Activated naive CD8-positive, alpha-beta T cell (primary cell): ENCODE results near the gene PRLH.

Source experiments
- H3K27ac Mint-ChIP-seq: one replicate; pipeline ENCODE4 v1.8.0; 2021; ENCODE audit warnings: mixed read lengths
- H3K27me3 Mint-ChIP-seq: one replicate; pipeline ENCODE4 v1.8.0; 2021; ENCODE audit warnings: mixed read lengths
- H3K36me3 Mint-ChIP-seq: one replicate; pipeline ENCODE4 v1.8.0; 2021; ENCODE audit warnings: mixed read lengths
- H3K4me1 Mint-ChIP-seq: one replicate; pipeline ENCODE4 v1.8.0; 2021; ENCODE audit warnings: low read depth, mixed read lengths
- H3K4me3 Mint-ChIP-seq: one replicate; pipeline ENCODE4 v1.8.0; 2021; ENCODE audit warnings: mild to moderate bottlenecking, mixed read lengths
- H3K9me3 Mint-ChIP-seq: one replicate; pipeline ENCODE4 v1.8.0; 2021; ENCODE audit warnings: low read depth, mixed read lengths

The PRLH gene

DNA sequence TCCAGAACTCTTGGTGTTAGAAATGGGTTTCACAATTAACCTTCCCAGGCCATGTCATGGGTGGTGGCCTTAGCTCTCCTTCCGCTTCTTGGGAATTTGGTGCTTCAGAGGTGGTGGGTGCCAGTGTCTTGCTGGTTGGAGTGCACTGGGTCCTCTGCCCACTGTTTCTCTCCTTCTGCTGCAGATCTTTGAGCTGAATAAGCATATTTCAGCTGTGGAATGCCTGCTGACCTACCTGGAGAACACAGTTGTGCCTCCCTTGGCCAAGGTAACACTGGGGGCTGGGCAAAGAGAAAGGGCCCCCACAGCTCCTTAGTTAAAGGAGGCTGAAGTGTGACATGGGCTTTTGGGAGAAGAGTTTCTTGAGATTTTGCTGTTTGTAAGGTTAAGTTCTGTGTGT is 32.0 kb upstream of the PRLH start:
- H3K9me3 Mint-ChIP-seq: no peaks in the 10 kb centered on the region
- H3K27ac Mint-ChIP-seq: no peak overlapping the region
- no peak overlapping the region for H3K4me3 Mint-ChIP-seq
- H3K4me1 Mint-ChIP-seq: no peaks in the 10 kb centered on the region
- H3K27me3 Mint-ChIP-seq: no peaks in the 10 kb centered on the region
- no peaks in the 10 kb centered on the region for H3K36me3 Mint-ChIP-seq

DNA sequence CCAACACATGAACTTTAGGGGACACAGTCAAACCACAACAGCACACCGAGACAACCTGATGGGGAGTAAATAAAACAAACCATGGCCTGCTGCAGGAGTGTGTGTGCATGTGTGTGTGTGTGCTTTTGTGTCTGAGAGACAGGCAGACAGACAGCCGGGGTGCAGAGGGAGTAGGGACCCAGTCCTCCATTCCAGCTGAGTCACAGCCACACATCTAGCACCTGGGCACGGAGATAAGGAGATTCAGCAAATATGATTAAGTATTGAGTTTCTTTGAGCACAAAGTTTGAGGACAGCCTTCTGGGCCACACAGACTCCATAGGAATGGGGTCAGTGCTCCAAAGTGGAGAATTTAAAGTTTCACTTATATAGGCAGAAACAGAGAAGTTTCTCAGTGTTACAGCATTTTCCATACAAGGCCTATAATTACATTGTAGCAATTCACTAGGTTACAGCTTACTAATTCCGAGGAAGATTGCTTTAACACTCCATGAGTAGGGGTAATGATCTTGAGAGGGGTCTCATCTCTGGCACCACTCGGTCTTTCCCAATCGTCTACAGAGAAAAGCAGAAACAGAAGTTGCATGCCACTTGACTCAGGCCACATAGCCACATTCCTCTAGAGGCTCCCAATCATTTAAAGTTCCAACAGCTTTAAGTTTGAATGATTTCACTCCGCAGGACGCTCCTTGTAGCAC is 30.8 kb upstream of the PRLH start:
- Mint-ChIP-seq H3K27ac (no peak overlapping the region), H3K36me3 (no peaks in the 10 kb centered on the region), H3K9me3 (no peaks in the 10 kb centered on the region), H3K27me3 (no peaks in the 10 kb centered on the region), H3K4me3 (no peak overlapping the region), H3K4me1 (no peaks in the 10 kb centered on the region)

DNA sequence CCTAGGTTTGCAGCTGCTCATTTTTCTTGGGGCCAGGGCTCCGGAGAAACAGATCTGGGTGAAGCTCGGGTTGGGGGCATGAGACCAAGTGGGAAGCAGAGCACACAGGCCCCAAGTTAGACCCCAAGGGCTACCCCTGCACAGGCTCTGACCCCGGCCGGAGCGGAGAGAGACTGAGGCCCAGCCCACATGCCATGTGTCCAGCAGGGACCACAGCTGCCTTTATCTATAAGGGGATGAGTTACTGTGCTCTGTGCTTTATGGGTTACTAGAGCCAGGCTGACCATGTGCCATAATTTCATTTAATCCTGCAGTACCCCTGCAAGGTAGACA is 30.3 kb upstream of the PRLH start:
- Mint-ChIP-seq H3K4me3 (no peak overlapping the region), H3K9me3 (no peaks in the 10 kb centered on the region), H3K4me1 (no peaks in the 10 kb centered on the region), H3K36me3 (no peaks in the 10 kb centered on the region), H3K27me3 (no peaks in the 10 kb centered on the region), H3K27ac (no peak overlapping the region)

DNA sequence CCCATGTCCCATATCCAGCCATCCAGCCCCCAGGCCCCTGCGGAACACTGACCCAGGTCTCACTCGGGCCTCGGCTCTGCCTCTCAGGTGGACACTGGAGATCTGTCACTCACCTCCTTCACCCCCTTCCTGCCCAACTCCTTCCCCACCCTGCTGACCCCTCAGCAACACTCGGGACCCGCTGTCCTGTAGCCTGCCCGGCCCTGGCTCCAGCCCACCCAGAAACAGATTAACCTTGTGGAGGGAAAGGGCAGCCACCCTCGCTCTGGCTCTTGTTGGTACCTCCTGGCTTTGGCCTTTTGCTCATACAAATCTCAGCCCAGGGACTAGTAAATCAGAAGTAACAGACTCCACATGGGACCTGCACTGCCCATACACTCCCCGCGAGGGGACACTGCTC is 29.8 kb upstream of the PRLH start:
- Mint-ChIP-seq H3K27ac (no peak overlapping the region), H3K4me3 (no peak overlapping the region), H3K27me3 (no peaks in the 10 kb centered on the region), H3K36me3 (no peaks in the 10 kb centered on the region), H3K9me3 (no peaks in the 10 kb centered on the region), H3K4me1 (no peaks in the 10 kb centered on the region)

DNA sequence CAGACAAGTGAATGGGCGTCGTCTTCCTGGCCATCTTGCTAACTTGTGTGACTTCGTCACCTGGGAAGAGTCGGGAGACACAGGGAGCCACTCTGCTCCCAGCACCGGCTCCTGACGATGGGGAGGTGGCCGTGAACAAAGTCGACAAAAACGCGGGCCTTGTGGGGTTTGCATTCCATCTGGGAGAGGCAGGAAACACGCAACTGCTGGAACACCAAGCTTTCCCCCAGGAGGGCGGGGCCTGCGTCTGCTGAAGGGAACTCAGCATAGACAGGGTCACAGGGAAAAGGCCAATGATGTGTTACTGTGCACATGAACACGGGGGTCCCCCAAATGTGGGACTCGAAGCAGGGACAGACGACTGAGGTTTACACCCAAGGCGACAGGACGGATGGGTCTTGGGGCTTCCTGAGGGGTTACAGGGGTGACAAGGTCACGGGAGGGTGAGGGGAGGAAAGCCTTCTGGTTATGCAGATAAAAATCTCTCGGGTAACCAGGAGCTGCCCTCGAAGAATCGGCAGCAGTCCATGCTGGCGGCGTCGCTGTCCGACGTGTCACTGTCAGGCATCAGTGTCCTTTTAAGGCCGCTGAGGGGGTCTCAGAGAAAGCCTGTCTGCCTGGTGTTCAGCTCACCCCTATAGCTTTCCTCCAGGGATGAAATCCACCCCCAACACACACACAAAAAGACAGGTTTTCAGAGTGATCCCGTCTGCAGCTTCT is 28.2 kb upstream of the PRLH start:
- Mint-ChIP-seq H3K4me1 (no peaks in the 10 kb centered on the region), H3K9me3 (no peaks in the 10 kb centered on the region), H3K27me3 (no peaks in the 10 kb centered on the region), H3K27ac (no peak overlapping the region), H3K36me3 (no peaks in the 10 kb centered on the region), H3K4me3 (no peak overlapping the region)

DNA sequence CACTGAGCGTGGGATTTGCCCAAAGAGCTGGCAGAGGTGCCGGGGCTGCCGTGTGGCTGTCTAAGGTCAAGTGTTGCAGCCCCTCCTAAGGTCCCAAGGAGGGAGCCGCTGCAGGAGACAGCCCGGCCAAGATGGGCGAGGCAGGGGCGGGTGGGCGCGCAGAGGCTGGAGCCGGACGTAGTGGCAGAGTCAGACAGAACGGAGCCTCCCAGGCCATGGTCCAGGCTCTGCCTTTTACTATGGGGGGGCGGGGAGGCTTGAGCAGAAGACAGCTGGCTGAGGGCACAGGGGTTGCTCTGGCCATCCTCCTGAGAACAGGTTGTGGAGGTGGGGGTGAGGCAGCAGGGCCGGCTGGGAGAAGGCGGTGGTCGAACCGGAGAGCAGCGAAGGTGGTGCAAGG is 27.5 kb upstream of the PRLH start:
- no peaks in the 10 kb centered on the region for H3K4me1 Mint-ChIP-seq
- no peaks in the 10 kb centered on the region for H3K36me3 Mint-ChIP-seq
- H3K27ac Mint-ChIP-seq: no peak overlapping the region

DNA sequence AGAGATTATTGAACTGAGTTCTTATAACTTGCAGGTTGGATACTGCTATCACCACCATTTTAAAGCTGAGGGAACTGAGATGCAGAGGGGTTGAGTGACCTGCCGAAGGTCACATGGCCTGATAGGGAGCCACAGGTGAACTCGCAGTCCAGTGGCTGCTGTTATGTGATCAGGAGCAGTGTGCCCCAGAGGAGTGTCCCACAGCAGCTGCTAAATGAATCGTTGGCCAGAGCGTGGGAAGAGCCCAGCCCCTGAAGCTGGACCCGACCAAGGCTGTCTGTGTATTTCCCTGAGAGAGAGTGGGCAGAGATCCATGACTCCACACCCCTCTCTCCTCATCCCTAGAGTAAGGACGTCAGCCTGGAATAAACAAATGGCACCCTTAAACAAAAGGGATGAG is 26.7 kb upstream of the PRLH start:
- Mint-ChIP-seq H3K9me3 (no peaks in the 10 kb centered on the region), H3K4me3 (no peak overlapping the region), H3K27me3 (no peaks in the 10 kb centered on the region), H3K27ac (no peak overlapping the region), H3K4me1 (no peaks in the 10 kb centered on the region), H3K36me3 (no peaks in the 10 kb centered on the region)

More for the DNA sequence above, 27.5 kb upstream of the PRLH start:
- H3K4me3 Mint-ChIP-seq: no peak overlapping the region
- H3K9me3 Mint-ChIP-seq: no peaks in the 10 kb centered on the region
- no peaks in the 10 kb centered on the region for H3K27me3 Mint-ChIP-seq

DNA sequence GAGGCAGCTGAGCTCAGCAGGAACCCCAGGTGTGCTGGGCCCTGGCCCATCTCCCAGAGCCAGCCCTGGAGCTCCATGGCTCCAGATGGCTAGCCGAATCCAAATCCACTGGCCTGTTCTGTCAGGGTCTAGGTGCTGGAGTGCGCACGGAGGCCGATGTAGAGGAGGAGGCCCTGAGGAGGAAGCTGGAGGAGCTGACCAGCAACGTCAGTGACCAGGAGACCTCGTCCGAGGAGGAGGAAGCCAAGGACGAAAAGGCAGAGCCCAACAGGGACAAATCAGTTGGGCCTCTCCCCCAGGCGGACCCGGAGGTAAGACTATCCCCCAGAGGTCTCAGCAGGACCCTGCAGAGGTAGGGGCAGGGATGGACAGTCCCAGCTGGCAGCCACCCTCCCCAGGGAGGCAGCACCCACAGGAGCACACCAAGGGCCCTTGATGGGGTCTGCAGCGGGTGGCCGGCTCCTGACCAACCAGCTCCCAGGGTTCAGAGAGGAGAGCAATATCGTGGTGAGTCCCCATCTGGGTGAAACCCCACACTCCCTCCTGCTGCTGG is 26.1 kb upstream of the PRLH start:
- H3K36me3 Mint-ChIP-seq: no peaks in the 10 kb centered on the region
- no peaks in the 10 kb centered on the region for H3K4me1 Mint-ChIP-seq
- no peak overlapping the region for H3K27ac Mint-ChIP-seq
- H3K4me3 Mint-ChIP-seq: no peak overlapping the region
- no peaks in the 10 kb centered on the region for H3K27me3 Mint-ChIP-seq
- H3K9me3 Mint-ChIP-seq: no peaks in the 10 kb centered on the region

DNA sequence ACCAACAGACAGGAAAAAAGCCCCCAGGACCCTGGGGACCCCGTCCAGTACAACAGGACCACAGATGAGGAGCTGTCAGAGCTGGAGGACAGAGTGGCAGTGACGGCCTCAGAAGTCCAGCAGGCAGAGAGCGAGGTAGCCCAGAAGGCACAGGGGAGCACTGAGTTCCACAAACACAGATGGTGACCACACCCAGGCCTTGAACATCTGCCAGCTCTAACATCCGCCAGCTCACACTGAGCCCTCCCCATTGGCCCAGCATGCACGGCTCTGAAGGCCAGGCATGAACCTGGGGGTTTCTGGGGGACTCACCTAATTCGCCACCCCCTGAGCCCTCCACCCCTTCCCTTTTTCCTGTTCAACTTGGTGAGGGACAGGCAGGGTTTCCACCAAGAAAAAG is 25.6 kb upstream of the PRLH start:
- no peak overlapping the region for H3K27ac Mint-ChIP-seq
- no peaks in the 10 kb centered on the region for H3K27me3 Mint-ChIP-seq
- H3K4me1 Mint-ChIP-seq: no peaks in the 10 kb centered on the region
- H3K9me3 Mint-ChIP-seq: no peaks in the 10 kb centered on the region
- no peaks in the 10 kb centered on the region for H3K36me3 Mint-ChIP-seq
- H3K4me3 Mint-ChIP-seq: no peak overlapping the region

DNA sequence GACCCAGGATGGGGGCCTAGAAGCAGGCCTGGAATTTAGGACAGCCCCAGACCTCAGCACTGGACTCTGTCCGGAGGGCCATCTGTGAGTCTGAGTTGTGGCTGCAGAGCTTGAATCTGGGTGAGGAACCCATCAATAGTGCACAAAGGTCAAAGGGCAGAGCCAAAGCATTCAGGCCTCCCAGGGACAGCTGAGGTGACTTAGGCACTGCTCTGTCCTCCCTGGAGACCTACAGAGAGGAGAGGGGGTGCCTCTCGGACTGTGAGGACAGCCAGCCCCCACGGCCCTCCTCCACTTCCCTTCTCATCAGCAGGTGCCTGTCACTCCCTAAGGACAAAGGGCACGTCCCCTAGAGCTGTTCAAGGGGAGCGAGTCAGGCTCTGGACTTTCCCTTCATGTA is 25.1 kb upstream of the PRLH start:
- Mint-ChIP-seq H3K9me3 (no peaks in the 10 kb centered on the region), H3K36me3 (no peaks in the 10 kb centered on the region), H3K4me1 (no peaks in the 10 kb centered on the region), H3K27ac (no peak overlapping the region), H3K4me3 (no peak overlapping the region), H3K27me3 (no peaks in the 10 kb centered on the region)

DNA sequence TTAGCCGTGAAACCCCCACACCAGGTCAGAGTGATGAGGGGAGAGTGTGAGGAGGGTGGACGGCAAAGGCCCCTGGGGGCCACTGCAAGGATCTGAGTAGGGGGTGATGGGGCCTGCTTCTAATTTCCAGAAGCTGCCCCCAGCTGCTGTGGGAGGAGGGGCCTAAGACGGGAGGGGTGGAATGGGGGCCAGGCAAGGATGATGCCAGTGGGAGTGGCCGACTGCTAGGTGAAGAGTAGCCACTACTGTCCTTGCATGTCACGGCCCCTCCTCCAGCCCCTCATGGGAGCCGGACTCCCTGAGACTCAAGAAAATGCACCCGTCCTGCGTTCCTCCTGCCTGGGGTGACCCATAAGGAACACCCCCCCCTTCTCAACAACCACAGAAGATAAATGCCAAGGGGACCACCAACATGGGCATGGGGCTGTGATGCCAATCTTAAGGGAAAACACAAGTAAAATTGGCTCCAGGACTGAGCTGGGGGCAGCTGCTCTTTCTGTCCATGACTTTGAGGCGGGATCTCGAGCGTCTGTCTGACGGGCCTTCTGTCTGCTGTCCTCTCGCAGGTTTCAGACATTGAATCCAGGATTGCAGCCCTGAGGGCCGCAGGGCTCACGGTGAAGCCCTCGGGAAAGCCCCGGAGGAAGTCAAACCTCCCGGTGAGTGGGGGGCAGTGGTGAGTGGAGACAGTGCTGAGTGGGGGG is 24.2 kb upstream of the PRLH start:
- Mint-ChIP-seq H3K4me1 (no peaks in the 10 kb centered on the region), H3K36me3 (no peaks in the 10 kb centered on the region), H3K9me3 (no peaks in the 10 kb centered on the region), H3K27ac (no peak overlapping the region), H3K27me3 (no peaks in the 10 kb centered on the region), H3K4me3 (no peak overlapping the region)

DNA sequence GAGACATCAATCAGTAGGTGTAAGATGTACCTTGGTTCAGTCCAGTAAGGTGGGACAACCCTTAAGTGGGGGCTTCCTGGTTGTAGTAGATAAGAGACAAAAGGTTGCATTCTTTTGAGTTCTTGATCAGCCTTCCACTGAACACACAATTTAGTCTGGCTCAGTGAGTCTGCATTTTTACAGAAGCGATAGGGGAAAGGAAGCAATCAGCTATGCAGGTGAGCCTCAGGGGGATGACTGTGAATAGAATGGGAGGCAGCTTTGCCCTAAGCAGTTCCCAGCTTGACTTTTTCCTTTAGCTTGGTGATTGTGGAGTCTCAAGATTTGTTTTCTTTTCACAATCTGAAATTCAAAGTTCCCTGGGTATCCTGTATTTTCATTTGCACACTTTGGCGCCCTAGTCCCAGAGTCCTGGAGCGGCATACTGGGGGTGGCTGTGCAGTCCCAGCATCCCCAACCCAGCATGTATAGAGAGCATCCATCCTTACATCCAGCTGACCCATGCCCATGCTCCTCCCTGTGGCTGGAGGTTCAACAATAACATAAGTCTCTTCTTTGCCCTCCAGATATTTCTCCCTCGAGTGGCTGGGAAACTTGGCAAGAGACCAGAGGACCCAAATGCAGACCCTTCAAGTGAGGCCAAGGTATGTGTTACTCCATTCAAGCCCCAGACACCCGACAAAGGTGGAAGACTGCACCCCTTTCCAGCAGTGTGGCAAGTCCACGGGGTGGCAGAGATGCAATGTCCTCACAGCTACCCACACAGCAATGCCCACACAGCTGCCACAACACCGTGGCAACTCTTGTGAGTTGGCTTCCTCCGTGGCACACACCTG is 20.1 kb upstream of the PRLH start:
- no peak overlapping the region for H3K27ac Mint-ChIP-seq
- H3K9me3 Mint-ChIP-seq: no peaks in the 10 kb centered on the region
- H3K27me3 Mint-ChIP-seq: no peaks in the 10 kb centered on the region
- H3K36me3 Mint-ChIP-seq: no peaks in the 10 kb centered on the region
- no peak overlapping the region for H3K4me3 Mint-ChIP-seq
- H3K4me1 Mint-ChIP-seq: no peaks in the 10 kb centered on the region

DNA sequence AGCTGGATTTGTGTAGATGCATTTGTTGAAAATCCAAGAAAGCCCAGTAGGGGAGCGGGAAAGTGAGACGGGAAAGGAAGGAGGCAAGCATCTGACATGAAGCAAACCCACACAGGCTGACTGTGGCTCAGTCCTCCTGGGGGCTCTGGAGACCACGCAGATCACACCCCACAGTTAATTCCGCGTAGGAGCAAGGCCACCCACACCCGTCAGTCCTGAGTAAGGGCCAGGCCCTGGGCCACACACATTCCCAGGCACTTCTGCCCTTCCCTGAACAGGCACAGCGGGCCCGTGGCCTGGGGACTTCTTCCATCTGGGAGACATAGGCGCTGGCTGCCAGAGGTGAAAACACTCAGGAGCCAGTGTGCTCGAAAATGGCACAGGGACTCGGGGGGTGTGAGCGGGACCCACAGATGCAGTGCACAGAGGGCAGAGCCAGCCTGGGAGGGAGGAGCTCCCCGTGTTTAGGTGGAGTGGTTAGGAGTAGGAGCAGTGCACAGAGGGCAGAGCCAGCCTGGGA is 19.4 kb upstream of the PRLH start:
- H3K27ac Mint-ChIP-seq: no peak overlapping the region
- H3K4me3 Mint-ChIP-seq: no peak overlapping the region
- no peaks in the 10 kb centered on the region for H3K4me1 Mint-ChIP-seq
- no peaks in the 10 kb centered on the region for H3K36me3 Mint-ChIP-seq
- no peaks in the 10 kb centered on the region for H3K9me3 Mint-ChIP-seq
- no peaks in the 10 kb centered on the region for H3K27me3 Mint-ChIP-seq

DNA sequence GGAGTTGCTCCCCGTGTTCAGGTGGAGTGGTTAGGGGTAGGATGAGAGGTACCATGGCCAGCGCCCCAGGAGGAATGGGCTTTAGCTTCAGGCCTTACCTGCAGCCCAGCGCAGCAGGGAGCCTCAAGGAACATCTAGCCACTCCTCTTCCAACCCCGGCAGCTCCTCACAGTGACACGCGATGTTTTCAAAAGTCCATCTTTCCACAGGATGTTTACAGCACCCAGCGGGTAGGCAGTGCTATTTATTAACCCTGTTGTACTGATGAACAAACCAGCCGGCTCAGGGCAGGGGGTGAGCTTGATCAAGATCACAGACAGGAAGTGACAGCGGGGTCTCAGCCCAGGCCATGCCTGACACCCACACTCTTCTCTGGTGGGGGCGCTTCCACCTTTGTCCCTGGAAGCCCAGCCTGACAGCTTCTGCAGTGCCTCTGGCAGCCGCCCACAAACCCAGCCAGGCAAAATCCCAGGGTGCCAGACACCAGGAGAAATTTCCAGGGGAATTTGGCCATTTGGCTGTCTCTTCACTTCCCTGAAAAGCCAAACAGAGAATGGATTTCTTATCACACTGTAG is 18.4 kb upstream of the PRLH start:
- H3K4me1 Mint-ChIP-seq: no peaks in the 10 kb centered on the region
- no peak overlapping the region for H3K4me3 Mint-ChIP-seq
- no peaks in the 10 kb centered on the region for H3K27me3 Mint-ChIP-seq
- no peak overlapping the region for H3K27ac Mint-ChIP-seq
- H3K9me3 Mint-ChIP-seq: no peaks in the 10 kb centered on the region
- no peaks in the 10 kb centered on the region for H3K36me3 Mint-ChIP-seq
